Thyroid gland (tissue), 4 donors: ENCODE data around the gene CYBC1. TPM values are rescaled to one million over a fixed set of nuclear protein-coding genes. Genes with fewer than 3 reads are reported as not detected.
A peak's percentile ranks its signal among the peaks of the same experiment; 100 is the strongest.

Source experiments
- DNase-seq, 2 donors: peaks; one replicate each; pipeline ENCODE4 v3.0.0-alpha.2; 2019
- H3K27ac ChIP-seq, 3 donors: fragments of 200-600 bp; sonication (generic); 1 replicate in 2 of 3; 2 replicates in 1 of 3; pipeline ENCODE4 v1.5.1; 2016 to 2019; ENCODE audit warnings: mild to moderate bottlenecking in 1 of 3, moderate library complexity in 1 of 3
- H3K27me3 ChIP-seq: fragments of 200-600 bp; sonication (generic); one replicate; pipeline ENCODE4 v1.5.1; 2019
- H3K36me3 ChIP-seq, 2 donors: fragments of 200-600 bp; sonication (generic); one replicate each; pipeline ENCODE4 v1.5.1; 2016 to 2019
- H3K4me1 ChIP-seq, 2 donors: fragments of 200-600 bp; sonication (generic); one replicate each; pipeline ENCODE4 v1.5.1; 2017 to 2019
- H3K4me3 ChIP-seq, 3 donors: fragments of 200-600 bp; sonication (generic); replicated peaks in 1 of 3; 1 replicate in 2 of 3; 2 replicates in 1 of 3; pipeline ENCODE4 v1.5.1; 2016; ENCODE audit warnings: mild to moderate bottlenecking in 1 of 3
- H3K9me3 ChIP-seq: fragments of 200-600 bp; sonication (generic); one replicate; pipeline ENCODE4 v1.5.1; 2017
- POLR2A ChIP-seq, 2 donors: fragments of 450-650 bp; IDR thresholded peaks; one replicate each; pipeline ENCODE4 v1.6.1; 2017; ENCODE audit warnings: antibody characterized with exemption in 2 of 2, mild to moderate bottlenecking in 2 of 2, moderate library complexity in 1 of 2
- WGBS, 2 donors: methylation state at CpG; one replicate each; pipeline ENCODE4 v1.1.5; 2017; 5-methylcytosine and 5-hydroxymethylcytosine counted together
- intact Hi-C: fragments of 100-400 bp; cut with DNase I; formaldehyde crosslinking; loops from one replicate; pipeline ENCODE4 v1.15.1; 2023
- small RNA-seq: library from RNA; depleted of rRNA; stranded (forward); fragments of <200 nt; gene quantifications from one replicate; pipeline ENCODE3, GENCODE V24; 2016
- total RNA-seq, 4 donors: library from RNA; depleted of rRNA; stranded (reverse); fragments of >200 nt; gene quantifications; one replicate each; pipeline ENCODE4 v1.2.3, GENCODE V29; 2016
- TF ChIP-seq, protein P1 (sequence below), 6 experiments: fragments of 200-600 bp in 3 of 6; fragments of 450-650 bp in 3 of 6; sonication (generic) in 3 of 6; IDR thresholded peaks; one replicate each; pipeline ENCODE4 v1.5.1; 2016 to 2019; ENCODE audit warnings: antibody characterized with exemption in 6 of 6, mild to moderate bottlenecking in 2 of 6, inconsistent platforms in 1 of 6, moderate library complexity in 1 of 6

The CYBC1 gene
- total RNA-seq, 4 donors from 2014 or later, result 51.2 to 66.6 (median 53.6) TPM

GRCh38 chr17:82399041-82399441, 51.5 kb downstream of the CYBC1 start:
- 70 to 89% methylated on average over 13 of the region's 13 CpGs for WGBS, 2 donors
- Histone ChIP-seq H3K4me1 (no peaks in the 10 kb centered on the region), H3K4me3 (no peak overlapping the region), H3K27ac (no peak overlapping the region), H3K27me3 (no peaks in the 10 kb centered on the region), H3K9me3 (no peaks in the 10 kb centered on the region), H3K36me3 (peaks cover 0 to 7% of the 10 kb centered on the region in 2 donors)
- intact Hi-C loops, result no loop called here
- no peak for DNase-seq
- TF ChIP-seq, protein P1, sequence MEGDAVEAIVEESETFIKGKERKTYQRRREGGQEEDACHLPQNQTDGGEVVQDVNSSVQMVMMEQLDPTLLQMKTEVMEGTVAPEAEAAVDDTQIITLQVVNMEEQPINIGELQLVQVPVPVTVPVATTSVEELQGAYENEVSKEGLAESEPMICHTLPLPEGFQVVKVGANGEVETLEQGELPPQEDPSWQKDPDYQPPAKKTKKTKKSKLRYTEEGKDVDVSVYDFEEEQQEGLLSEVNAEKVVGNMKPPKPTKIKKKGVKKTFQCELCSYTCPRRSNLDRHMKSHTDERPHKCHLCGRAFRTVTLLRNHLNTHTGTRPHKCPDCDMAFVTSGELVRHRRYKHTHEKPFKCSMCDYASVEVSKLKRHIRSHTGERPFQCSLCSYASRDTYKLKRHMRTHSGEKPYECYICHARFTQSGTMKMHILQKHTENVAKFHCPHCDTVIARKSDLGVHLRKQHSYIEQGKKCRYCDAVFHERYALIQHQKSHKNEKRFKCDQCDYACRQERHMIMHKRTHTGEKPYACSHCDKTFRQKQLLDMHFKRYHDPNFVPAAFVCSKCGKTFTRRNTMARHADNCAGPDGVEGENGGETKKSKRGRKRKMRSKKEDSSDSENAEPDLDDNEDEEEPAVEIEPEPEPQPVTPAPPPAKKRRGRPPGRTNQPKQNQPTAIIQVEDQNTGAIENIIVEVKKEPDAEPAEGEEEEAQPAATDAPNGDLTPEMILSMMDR (IDR thresholded peaks at IDR 0.05), result no peak
- TF ChIP-seq POLR2A (IDR thresholded peaks at IDR 0.05), result no peak

GRCh38 chr17:82397449-82398335, 52.9 kb downstream of the CYBC1 start:
- Histone ChIP-seq H3K9me3 (no peaks in the 10 kb centered on the region), H3K4me3 (no peak overlapping the region), H3K36me3 (peaks cover 0 to 4% of the 10 kb centered on the region in 2 donors), H3K4me1 (no peaks in the 10 kb centered on the region), H3K27ac (no peak overlapping the region), H3K27me3 (no peaks in the 10 kb centered on the region)
- no peak for TF ChIP-seq POLR2A (IDR thresholded peaks at IDR 0.05)
- 91 to 95% methylated on average over 11 to 15 of the region's 38 CpGs for WGBS, 2 donors
- intact Hi-C loops, result no loop called here
- DNase-seq, result no peak

DNA sequence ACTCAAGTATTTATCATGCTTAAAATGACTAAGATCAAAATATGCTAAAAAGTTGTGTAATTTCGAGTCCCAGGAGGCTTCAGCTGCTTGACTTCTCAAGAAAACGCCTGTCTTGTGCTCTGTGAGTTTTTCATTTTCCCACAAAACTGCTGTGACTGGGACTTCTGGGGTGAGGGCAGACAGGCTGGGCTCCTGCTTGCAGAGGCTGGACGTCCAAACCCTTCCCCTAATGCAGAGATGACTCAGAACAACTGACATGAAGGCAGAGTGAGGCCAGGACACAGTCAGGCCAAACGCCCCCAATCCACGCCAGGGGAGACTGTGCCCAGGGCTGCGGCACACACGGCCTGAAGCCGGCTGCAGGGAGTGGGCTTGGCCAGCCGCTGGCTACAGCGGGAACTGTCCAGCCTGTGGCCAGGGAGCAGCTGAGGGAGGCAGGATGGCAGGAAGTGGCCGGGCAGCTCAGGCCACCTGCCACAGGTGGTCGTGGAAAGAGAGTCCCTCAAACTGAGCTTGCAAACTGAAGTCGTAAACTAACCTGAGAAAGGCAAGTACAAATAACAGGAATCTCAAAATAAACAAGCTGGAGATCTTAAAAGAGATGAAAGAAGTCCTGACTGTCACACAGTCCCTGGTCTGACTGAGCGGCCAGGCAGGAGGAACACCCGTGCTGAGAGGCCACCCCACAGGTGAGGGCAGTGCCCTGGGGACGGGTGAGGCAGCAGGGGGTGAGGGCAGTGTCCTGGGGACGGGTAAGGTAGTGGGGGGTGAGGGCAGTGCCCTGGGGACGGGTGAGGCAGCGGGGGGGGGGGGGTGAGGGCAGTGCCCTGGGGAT, 53.7 kb downstream of the CYBC1 start:
- 73 to 75% methylated on average over 14 to 19 of the region's 19 CpGs for WGBS, 2 donors
- intact Hi-C loops, result no loop called here
- DNase-seq, result no peak
- no peaks in the 10 kb centered on the region for H3K9me3 ChIP-seq
- no peak overlapping the region for H3K4me3 ChIP-seq
- H3K27ac ChIP-seq, result peak overlapping the region in 1 of 3 donors; percentile 32
- no peak for TF ChIP-seq POLR2A (IDR thresholded peaks at IDR 0.05)
- TF ChIP-seq, protein P1 (IDR thresholded peaks at IDR 0.05), result no peak
- no peaks in the 10 kb centered on the region for H3K27me3 ChIP-seq
- no peaks in the 10 kb centered on the region for H3K4me1 ChIP-seq
- peaks cover 4 to 8% of the 10 kb centered on the region in 2 donors for H3K36me3 ChIP-seq

DNA sequence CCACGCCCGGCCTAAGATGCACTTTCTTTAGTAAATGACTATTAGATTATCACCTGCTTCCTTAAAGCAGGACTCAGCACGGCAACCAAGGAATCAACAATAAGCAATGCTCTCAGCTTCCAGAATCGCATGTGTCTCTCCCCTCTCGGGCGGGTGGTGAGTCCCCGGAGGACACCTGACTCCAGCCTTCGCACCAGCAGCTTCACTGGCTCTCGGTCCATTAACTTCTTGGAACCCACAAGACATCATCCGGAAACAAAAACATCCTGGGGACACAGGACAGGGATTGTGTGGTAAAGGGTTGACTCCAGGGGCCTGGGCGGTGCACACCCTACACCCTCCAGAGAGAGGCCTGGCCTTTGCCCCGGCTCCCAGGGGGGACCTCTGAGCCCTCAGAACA, 56.3 kb downstream of the CYBC1 start:
- Histone ChIP-seq H3K27ac (no peak overlapping the region), H3K36me3 (peaks cover 4 to 8% of the 10 kb centered on the region in 2 donors), H3K4me1 (no peaks in the 10 kb centered on the region), H3K4me3 (no peak overlapping the region), H3K27me3 (no peaks in the 10 kb centered on the region), H3K9me3 (no peaks in the 10 kb centered on the region)
- intact Hi-C loops, result no loop called here
- no peak for DNase-seq
- TF ChIP-seq, protein P1 (IDR thresholded peaks at IDR 0.05), result no peak
- no peak for TF ChIP-seq POLR2A (IDR thresholded peaks at IDR 0.05)
- 92 to 100% methylated on average over 10 to 12 of the region's 12 CpGs for WGBS, 2 donors

DNA sequence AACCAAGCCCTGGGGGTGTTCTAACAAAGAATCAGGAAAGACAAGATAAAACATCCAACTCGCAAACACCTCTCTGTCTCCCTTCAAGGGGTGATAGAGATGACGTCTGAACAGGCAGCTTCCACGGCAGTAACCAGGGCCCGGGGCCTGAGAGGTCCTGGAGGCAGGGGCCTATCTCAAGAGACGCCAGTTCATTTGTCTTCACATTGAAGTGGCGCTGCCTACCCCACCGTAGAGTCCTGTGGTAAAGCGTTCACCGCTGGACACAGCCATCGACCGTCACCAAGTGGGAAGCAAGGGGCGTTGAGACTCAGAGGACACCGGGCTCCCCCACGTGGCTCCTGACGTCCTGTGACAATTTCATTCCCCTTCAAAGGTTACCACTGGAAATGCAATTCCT, 57.6 kb downstream of the CYBC1 start:
- H3K4me1 ChIP-seq, result no peaks in the 10 kb centered on the region
- no peaks in the 10 kb centered on the region for H3K9me3 ChIP-seq
- no peaks in the 10 kb centered on the region for H3K27me3 ChIP-seq
- DNase-seq, result no peak
- no peak overlapping the region for H3K4me3 ChIP-seq
- peaks cover 4 to 8% of the 10 kb centered on the region in 2 donors for H3K36me3 ChIP-seq
- WGBS, 2 donors, result 89 to 94% methylated on average over 14 to 15 of the region's 15 CpGs
- H3K27ac ChIP-seq, result no peak overlapping the region
- TF ChIP-seq, protein P1 (IDR thresholded peaks at IDR 0.05), result no peak
- TF ChIP-seq POLR2A (IDR thresholded peaks at IDR 0.05), result no peak
- intact Hi-C loops, result no loop called here

Small RNA genes within 50 kb of the gene (small RNA-seq; reads per million reads assigned to genes)
- not detected for gene RF00019

Other genes starting within 250 kb of the CYBC1 start
- gene CCDC57, start 237.9 kb downstream of the CYBC1 start, total RNA-seq, result 10 to 100 TPM; 27.1 to 79.9 (median 50.9) TPM
- gene SLC16A3, start 221.7 kb downstream of the CYBC1 start, total RNA-seq, result 10 to 100 TPM; 42.1 to 75.5 (median 44.2) TPM
- 10 to 100 TPM; 47.3 to 91.2 (median 88.7) TPM for gene CSNK1D, start 177.1 kb downstream of the CYBC1 start, total RNA-seq
- gene CD7, start 133.1 kb downstream of the CYBC1 start, total RNA-seq, result 1 to 10 TPM in 2 of 4 donors, under 1 TPM in 1, not detected in 1; 0.45 to 3.0 (median 2.5) TPM
- 10 to 100 TPM in 1 of 4 donors, 1 to 10 TPM in 3; 4.1 to 15.3 (median 5.1) TPM for gene SECTM1, start 117.0 kb downstream of the CYBC1 start, total RNA-seq
- gene TEX19, start 91.5 kb downstream of the CYBC1 start, total RNA-seq, result under 1 TPM in 1 of 4 donors, not detected in 3; 0.54 TPM
- 1 to 10 TPM in 3 of 4 donors, under 1 TPM in 1; 0.22 to 6.6 (median 3.9) TPM for gene UTS2R, start 79.0 kb downstream of the CYBC1 start, total RNA-seq
- gene HEXD, start 32.4 kb downstream of the CYBC1 start, total RNA-seq, result 10 to 100 TPM; 33.2 to 72.7 (median 40.9) TPM
- gene OGFOD3, start 32.2 kb downstream of the CYBC1 start, total RNA-seq, result 10 to 100 TPM; 46.5 to 57.5 (median 55.1) TPM
- gene NARF, start 8.0 kb upstream of the CYBC1 start, total RNA-seq, result 10 to 100 TPM; 47.5 to 69.7 (median 48.7) TPM
- 10 to 100 TPM; 30.5 to 43.3 (median 38.8) TPM for gene FOXK2, start 69.0 kb upstream of the CYBC1 start, total RNA-seq
- gene WDR45B, start 197.7 kb upstream of the CYBC1 start, total RNA-seq, result 10 to 100 TPM; 79.3 to 95.9 (median 84.2) TPM
- gene RAB40B, start 247.9 kb upstream of the CYBC1 start, total RNA-seq, result 10 to 100 TPM in 2 of 4 donors, 1 to 10 TPM in 2; 6.2 to 19.3 (median 11.3) TPM